ENCODE results near the gene UST. TPM values are rescaled to one million over a fixed set of nuclear protein-coding genes. Genes with fewer than 3 reads are reported as not detected.
A peak's percentile ranks its signal among the peaks of the same experiment; 100 is the strongest.

UST gene
- 1 to 10 TPM; 1.3 to 2.2 (median 1.6) TPM for total RNA-seq

- H3K4me3 Mint-ChIP-seq, result peak within 1 kb of the TSS; percentile 92
- peak; percentile 51 to 64 for ATAC-seq
- H3K27me3 Mint-ChIP-seq (ENCODE audit: low read depth), result peaks cover 30% of the 10 kb centered on the region
- H3K4me1 Mint-ChIP-seq (ENCODE audit: low read depth), result peaks cover 25% of the 10 kb centered on the region
- no peaks in the 10 kb centered on the region for H3K9me3 Mint-ChIP-seq
- peak; percentile 31 for DNase-seq
- H3K36me3 Mint-ChIP-seq (ENCODE audit: insufficient read depth), result no peaks in the 10 kb centered on the region
These were observed at the start of gene UST for GRCh38 chr6:148746363-148747144. Gene UST (plus strand): TSS chr6:148747030. CDS start chr6:148747431, 401 bp downstream.

DNA sequence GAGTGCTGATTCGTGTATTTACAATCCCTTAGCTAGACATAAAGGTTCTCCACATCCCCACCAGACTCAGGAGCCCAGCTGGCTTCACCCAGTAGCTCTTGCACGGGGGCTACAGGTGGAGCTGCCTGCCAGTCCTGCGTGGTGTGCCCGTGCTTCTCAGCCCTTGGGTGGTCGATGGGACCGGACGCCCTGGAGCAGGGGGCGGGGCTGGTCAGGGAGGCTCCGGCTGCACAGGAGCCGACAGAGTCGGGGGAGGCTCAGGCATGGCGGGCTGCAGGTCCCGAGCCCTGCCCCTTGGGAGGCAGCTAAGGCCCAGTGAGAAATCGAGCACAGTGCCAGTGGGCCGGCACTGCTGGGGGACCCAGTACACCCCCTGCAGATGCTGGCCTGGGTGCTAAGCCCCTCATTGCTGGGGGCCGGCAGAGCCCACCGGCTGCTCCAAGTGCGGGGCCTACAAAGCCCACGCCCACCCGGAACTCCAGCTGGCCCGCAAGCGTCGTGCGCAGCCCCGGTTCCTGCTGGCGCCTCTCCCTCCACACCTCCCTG is 48.9 kb upstream of the UST start:
- DNase-seq, result no peak
- Mint-ChIP-seq H3K4me1 (ENCODE audit: low read depth) (peaks cover 11% of the 10 kb centered on the region), H3K27me3 (ENCODE audit: low read depth) (peaks cover 5% of the 10 kb centered on the region), H3K4me3 (no peak overlapping the region), H3K9me3 (peaks cover 4% of the 10 kb centered on the region), H3K36me3 (ENCODE audit: insufficient read depth) (no peaks in the 10 kb centered on the region)
- ATAC-seq, result no peak

DNA sequence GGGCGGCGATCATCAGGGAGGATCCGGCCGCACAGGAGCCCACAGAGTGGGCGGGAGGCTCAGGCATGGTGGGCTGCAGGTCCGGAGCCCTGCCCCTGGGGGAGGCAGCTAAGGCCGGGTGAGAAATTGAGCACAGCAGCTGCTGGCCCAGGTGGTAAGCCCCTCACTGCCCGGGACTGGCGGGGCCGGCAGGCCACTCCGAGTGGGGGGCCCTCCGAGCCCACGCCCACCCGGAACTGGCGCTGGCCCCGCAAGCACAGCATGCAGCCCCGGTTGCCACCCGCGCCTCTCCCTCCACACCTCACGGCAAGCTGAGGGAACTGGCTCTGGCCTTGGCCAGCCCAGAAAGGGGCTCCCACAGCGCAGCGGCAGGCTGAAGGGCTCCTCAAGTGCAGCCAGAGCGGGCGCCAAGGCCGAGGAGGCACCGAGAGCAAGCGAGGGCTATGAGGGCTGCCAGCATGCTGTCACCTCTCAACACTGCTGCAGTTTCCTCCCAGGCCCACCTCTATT is 48.1 kb upstream of the UST start:
- DNase-seq, result no peak
- peaks cover 10% of the 10 kb centered on the region for H3K9me3 Mint-ChIP-seq
- peaks cover 11% of the 10 kb centered on the region for H3K4me1 Mint-ChIP-seq (ENCODE audit: low read depth)
- H3K4me3 Mint-ChIP-seq, result no peak overlapping the region
- H3K27me3 Mint-ChIP-seq (ENCODE audit: low read depth), result peaks cover 5% of the 10 kb centered on the region
- ATAC-seq, result no peak
- no peaks in the 10 kb centered on the region for H3K36me3 Mint-ChIP-seq (ENCODE audit: insufficient read depth)

- Mint-ChIP-seq H3K4me3 (peak overlapping the region; percentile 76), H3K4me1 (ENCODE audit: low read depth) (peaks cover 11% of the 10 kb centered on the region), H3K9me3 (peaks cover 10% of the 10 kb centered on the region), H3K36me3 (ENCODE audit: insufficient read depth) (no peaks in the 10 kb centered on the region), H3K27me3 (ENCODE audit: low read depth) (peaks cover 5% of the 10 kb centered on the region)
- DNase-seq, result no peak
- no peak for ATAC-seq
These were observed 46.6 kb upstream of the UST start for GRCh38 chr6:148700047-148700715.

DNA sequence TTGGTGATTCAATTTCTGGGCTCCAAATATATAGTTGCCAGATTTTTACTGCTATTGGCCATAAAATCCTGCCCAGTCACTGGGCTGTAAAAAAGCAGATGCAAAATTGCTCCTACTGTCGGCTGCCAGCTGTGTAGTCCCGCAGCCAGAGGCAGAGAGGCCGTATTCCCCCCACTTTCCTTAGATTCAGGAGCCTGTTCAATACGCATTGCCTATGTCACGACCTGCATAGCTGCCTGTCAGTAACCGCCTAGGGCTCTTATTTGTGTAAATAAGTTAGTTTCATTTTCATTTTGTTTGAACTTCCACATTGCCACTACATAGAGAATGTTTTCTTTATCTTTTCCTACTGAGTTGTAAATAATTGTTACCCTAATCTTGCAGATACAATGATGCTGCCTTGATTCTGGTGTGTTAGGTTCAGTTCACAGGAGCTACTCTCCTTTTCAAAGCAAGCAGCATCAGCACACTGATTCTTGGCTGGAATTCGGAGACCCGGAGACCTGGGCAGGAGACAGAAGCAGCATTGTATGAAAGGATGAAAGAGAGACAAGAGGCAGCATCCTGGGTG is 46.0 kb upstream of the UST start:
- no peaks in the 10 kb centered on the region for H3K36me3 Mint-ChIP-seq (ENCODE audit: insufficient read depth)
- DNase-seq (no peak), ATAC-seq (peak in 1 of 2 donors; percentile 46)
- peaks cover 11% of the 10 kb centered on the region for H3K4me1 Mint-ChIP-seq (ENCODE audit: low read depth)
- H3K4me3 Mint-ChIP-seq, result peak overlapping the region; percentile 76
- H3K27me3 Mint-ChIP-seq (ENCODE audit: low read depth), result peaks cover 5% of the 10 kb centered on the region
- H3K9me3 Mint-ChIP-seq, result peaks cover 10% of the 10 kb centered on the region

DNA sequence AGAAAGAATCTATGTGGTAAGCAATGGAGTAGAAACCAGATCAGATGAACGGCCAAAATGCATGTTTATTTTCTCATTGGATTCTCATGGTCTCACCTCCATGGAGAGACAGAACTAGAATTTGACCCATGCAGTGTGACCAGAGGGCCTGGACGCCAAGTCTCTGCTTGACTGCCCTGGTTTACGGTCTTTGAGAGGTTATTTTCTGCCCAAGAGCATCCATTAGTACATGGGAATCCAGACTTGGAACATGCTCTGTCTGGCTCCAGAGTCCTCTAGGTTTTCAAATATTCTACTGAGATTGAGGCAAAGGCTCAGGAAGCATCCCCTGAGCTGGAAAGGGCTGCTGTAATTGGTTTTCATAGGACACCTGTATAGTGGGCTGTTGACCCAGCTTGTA is 45.5 kb upstream of the UST start:
- H3K4me3 Mint-ChIP-seq, result peak overlapping the region; percentile 76
- no peaks in the 10 kb centered on the region for H3K36me3 Mint-ChIP-seq (ENCODE audit: insufficient read depth)
- peaks cover 10% of the 10 kb centered on the region for H3K9me3 Mint-ChIP-seq

GRCh38 chr6:148703900-148704299 is 42.9 kb upstream of the UST start:
- H3K9me3 Mint-ChIP-seq, result peaks cover 10% of the 10 kb centered on the region
- ATAC-seq (no peak), DNase-seq (no peak)
- no peak overlapping the region for H3K4me3 Mint-ChIP-seq
- H3K36me3 Mint-ChIP-seq (ENCODE audit: insufficient read depth), result no peaks in the 10 kb centered on the region
- H3K27me3 Mint-ChIP-seq (ENCODE audit: low read depth), result no peaks in the 10 kb centered on the region
- H3K4me1 Mint-ChIP-seq (ENCODE audit: low read depth), result peaks cover 11% of the 10 kb centered on the region

More for the DNA sequence above, 45.5 kb upstream of the UST start:
- no peak for ATAC-seq
- H3K27me3 Mint-ChIP-seq (ENCODE audit: low read depth), result peaks cover under 1% of the 10 kb centered on the region
- DNase-seq, result no peak
- H3K4me1 Mint-ChIP-seq (ENCODE audit: low read depth), result peaks cover 11% of the 10 kb centered on the region

DNA sequence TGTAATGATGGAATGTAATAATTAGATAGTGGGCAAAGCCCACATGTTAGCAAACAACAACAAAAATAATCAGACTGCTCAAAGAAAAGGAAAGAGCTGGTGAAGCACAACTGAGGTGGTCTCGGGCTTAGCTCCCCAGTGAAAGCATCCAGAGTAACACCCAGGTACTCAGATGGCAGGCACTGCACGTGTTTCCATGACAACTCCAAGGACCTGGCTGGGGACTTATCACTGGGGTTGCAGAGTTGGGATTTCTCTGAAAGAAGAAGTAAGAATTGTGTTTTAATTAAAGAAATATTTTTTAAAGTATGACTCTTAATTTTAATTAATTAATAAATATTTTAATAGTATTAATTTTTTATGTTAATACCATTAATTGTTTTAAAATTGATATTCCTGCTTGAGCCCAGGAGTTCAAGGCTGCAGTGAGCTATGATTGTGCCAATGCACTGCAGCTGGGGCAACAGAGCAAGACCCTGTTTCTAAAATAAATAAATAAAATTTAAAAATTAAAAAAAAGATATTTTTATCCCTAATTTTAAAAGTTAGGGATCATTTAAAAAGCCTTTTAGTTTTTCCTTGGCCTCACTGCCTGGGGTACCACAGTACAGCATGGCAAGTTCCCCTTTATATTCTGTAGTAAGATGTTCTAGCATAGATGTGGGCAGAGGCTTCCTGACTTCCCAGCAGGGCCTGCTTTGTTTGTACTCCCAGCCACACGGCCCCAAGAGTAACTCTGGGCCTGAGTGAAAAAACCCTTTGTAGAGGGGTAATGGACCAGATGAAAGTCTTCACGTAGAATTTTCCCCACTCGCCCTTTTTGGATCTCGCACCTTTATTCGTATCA is 42.2 kb upstream of the UST start:
- Mint-ChIP-seq H3K9me3 (peaks cover 10% of the 10 kb centered on the region), H3K4me1 (ENCODE audit: low read depth) (peaks cover 11% of the 10 kb centered on the region), H3K27me3 (ENCODE audit: low read depth) (no peaks in the 10 kb centered on the region), H3K4me3 (no peak overlapping the region), H3K36me3 (ENCODE audit: insufficient read depth) (no peaks in the 10 kb centered on the region)
- ATAC-seq (no peak), DNase-seq (no peak)

DNA sequence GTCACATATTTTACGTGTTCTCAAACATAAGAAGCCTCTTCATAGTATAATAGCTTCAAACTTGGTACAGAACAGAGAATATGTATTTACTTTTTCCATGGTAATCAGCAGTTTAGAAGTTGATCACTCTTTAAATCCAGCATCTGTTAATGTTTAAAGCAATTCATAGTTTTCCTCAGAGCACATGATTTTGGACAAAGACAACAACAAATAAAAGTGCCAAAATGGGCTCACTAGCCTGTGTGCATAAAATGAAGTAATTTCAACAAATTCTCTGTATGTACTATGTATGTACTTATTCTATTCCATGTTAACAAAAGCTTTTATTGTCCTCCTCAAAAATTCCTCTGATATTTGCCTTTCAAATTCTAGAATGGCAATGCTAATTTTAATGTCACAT is 38.1 kb upstream of the UST start:
- H3K4me1 Mint-ChIP-seq (ENCODE audit: low read depth), result peaks cover 4% of the 10 kb centered on the region
- H3K4me3 Mint-ChIP-seq, result no peak overlapping the region
- H3K36me3 Mint-ChIP-seq (ENCODE audit: insufficient read depth), result no peaks in the 10 kb centered on the region
- H3K27me3 Mint-ChIP-seq (ENCODE audit: low read depth), result no peaks in the 10 kb centered on the region
- no peak for DNase-seq
- H3K9me3 Mint-ChIP-seq, result peaks cover 4% of the 10 kb centered on the region
- ATAC-seq, result no peak

- H3K27me3 Mint-ChIP-seq (ENCODE audit: low read depth), result no peaks in the 10 kb centered on the region
- no peaks in the 10 kb centered on the region for H3K36me3 Mint-ChIP-seq (ENCODE audit: insufficient read depth)
- no peak overlapping the region for H3K4me3 Mint-ChIP-seq
- DNase-seq, result no peak
- H3K9me3 Mint-ChIP-seq, result peaks cover 11% of the 10 kb centered on the region
- peaks cover 4% of the 10 kb centered on the region for H3K4me1 Mint-ChIP-seq (ENCODE audit: low read depth)
- no peak for ATAC-seq
These were observed 37.3 kb upstream of the UST start for GRCh38 chr6:148709577-148709976.

DNA sequence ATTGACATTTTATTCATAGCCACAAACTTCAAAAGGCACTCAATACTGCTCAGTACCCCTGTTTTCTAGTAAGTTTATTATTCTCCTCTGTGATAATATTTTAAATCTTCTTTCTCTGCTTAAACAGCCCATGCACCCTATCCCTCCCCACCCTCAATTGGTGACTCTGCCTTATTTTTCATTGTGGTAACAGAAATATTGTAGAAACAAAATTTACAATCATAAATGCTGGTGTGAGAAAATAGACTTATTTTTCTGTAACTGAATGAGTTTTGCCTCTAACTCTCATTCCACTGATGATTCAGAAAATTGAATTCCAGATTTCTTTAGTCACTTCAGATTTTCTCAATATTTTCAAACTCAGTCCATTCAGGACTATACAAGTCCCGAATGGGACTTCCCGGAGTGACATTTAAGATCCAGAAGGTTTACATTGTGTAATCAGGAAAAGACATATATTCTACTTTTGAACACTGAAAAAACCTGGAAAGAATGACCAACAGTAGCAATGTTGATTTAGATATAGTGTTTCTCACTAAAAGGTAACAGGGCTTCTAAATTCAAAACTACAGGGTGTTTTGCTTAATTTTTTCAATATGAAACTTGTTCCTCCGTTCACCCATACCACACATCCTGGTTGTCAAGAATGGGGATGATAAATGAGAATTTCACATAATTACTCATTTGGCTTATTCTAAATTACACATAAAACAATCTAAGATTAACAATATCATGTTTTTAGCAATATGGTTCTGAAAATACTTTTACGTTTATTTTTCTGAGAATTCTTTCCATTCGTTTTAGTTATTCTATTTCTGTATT is 34.8 kb upstream of the UST start:
- Mint-ChIP-seq H3K36me3 (ENCODE audit: insufficient read depth) (no peaks in the 10 kb centered on the region), H3K4me3 (no peak overlapping the region), H3K4me1 (ENCODE audit: low read depth) (peaks cover 4% of the 10 kb centered on the region), H3K9me3 (peaks cover 11% of the 10 kb centered on the region), H3K27me3 (ENCODE audit: low read depth) (peaks cover 2% of the 10 kb centered on the region)
- DNase-seq (no peak), ATAC-seq (peak in 1 of 2 donors; percentile 61)

DNA sequence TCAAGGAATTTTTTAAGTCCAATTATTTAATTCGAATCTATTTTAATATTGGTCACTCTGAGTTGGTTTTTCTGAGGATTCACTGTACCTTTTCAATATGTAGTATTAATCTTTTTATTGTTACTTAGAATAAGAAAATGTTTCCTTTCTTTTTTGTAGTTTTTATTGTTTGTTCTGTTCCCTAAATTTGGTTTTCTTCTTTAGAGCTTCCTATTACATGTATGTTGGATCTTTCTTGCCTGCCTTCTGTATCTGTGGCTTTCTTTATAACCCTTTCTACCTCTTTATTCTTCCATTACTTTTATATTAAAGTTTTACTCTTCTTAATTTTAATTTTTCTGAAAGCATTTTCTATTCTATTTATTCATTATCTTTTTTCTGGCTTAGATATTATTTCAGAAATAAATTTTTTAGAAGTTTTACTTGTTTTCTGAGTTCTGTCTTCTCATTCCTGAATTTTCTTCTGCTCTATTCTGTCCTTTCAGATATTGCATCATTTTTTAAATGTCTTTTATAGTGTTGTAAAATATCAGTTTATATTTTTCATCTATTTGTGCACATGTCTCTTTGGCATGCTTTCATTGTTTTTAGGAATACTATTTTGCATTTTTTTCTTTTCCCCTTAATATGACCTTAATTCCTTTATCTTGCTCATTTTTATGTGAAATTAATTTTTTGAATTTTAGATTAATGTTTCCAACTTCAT is 33.6 kb upstream of the UST start:
- Mint-ChIP-seq H3K36me3 (ENCODE audit: insufficient read depth) (no peaks in the 10 kb centered on the region), H3K27me3 (ENCODE audit: low read depth) (peaks cover 2% of the 10 kb centered on the region), H3K4me1 (ENCODE audit: low read depth) (peaks cover 4% of the 10 kb centered on the region), H3K4me3 (no peak overlapping the region), H3K9me3 (peaks cover 11% of the 10 kb centered on the region)
- no peak for DNase-seq
- no peak for ATAC-seq

GRCh38 chr6:148713921-148714320 is 32.9 kb upstream of the UST start:
- Mint-ChIP-seq H3K36me3 (ENCODE audit: insufficient read depth) (no peaks in the 10 kb centered on the region), H3K4me1 (ENCODE audit: low read depth) (peaks cover 4% of the 10 kb centered on the region), H3K4me3 (no peak overlapping the region), H3K27me3 (ENCODE audit: low read depth) (peaks cover 2% of the 10 kb centered on the region), H3K9me3 (peaks cover 11% of the 10 kb centered on the region)
- ATAC-seq (no peak), DNase-seq (no peak)
